ENCODE results near the gene ALX4. TPM values are rescaled to one million over a fixed set of nuclear protein-coding genes. Genes with fewer than 3 reads are reported as not detected.

The ALX4 gene
- total RNA-seq, 1 donor from 2014 or later = not detected

DNA sequence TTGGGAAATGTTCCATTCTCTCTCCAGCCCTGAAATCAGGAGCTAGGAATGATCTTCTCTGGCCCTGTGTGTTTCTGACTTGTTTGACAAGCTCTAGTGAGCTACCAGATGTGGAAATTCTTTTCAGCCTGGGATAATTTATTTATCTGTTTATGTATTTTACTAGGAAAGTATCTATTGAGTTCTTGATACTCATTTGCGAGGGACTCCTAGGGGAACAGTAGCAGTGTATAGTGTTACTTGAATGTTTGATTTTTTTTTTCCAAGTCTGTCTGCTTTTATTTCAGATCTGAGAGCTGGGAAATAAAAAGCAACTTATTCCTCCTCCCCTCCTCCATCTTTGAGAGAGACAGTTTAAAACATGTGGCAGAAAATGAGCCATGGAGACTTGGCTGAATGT lies 92.5 kb downstream of the ALX4 start:
- no peak for DNase-seq (ENCODE audit: extremely low read depth, low read depth, low spot score)

DNA sequence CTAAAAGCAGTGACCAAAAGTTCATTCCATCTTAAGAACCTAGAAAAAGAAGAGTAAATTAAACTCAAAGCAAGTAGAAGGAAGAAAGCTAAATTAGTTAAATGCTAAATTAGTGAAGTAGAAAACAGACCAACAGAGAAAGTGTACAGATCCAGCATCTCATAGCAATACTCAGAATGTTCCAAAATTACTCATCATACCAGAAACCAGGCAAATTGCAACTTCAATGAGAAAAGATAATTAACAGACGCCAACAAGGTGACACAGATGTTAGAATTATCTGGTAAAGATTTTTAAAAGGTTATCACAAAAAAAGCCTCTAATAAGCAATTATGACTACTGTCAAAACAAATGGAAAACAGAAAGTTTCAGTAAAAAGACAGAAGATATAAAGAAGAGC lies 96.8 kb downstream of the ALX4 start:
- no peak for DNase-seq (ENCODE audit: extremely low read depth, low read depth, low spot score)

DNA sequence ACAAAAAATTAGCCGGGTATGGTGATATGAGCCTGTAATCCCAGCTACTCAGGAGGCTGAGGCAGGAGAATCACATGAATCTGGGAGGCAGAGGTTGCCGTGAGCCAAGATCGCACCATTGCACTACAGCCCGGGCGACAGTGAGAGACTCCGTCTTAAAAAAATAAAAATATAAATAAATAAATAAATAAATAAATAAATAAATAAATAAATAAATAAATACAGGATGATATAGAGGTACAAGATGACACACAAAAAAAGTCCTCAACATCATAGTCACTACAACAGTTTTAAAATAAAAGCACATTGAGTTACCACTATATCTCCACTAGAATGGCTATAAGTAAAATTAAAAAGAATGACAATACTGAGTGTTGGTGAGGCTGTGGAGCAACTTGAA lies 97.8 kb downstream of the ALX4 start:
- no peak for DNase-seq (ENCODE audit: extremely low read depth, low read depth, low spot score)

Other genes starting within 250 kb of the ALX4 start
- gene ACCS, start 243.9 kb downstream of the ALX4 start, total RNA-seq = 11.4 and 13.6 TPM in 2 replicates
- gene EXT2, start 214.5 kb downstream of the ALX4 start, total RNA-seq = 103 and 154 TPM in 2 replicates